Type B pancreatic cell (in vitro differentiated cells): ENCODE data around the gene RAD52. TPM values are rescaled to one million over a fixed set of nuclear protein-coding genes. Genes with fewer than 3 reads are reported as not detected.

ENCODE experiments used
- DNase-seq: peaks from one replicate; pipeline ENCODE4 v3.0.0; 2021; ENCODE audit warnings: mixed read lengths; ENCODE audit not compliant: unreplicated experiment; ENCODE audit errors: extremely low spot score
- H3K27ac Mint-ChIP-seq: 2 replicates; pipeline ENCODE4 v1.8.0; 2021; ENCODE audit warnings: mild to moderate bottlenecking, mixed read lengths
- H3K27me3 Mint-ChIP-seq: 2 replicates; pipeline ENCODE4 v1.8.0; 2021; ENCODE audit warnings: mixed read lengths
- H3K36me3 Mint-ChIP-seq: 2 replicates; pipeline ENCODE4 v1.8.0; 2021; ENCODE audit warnings: mixed read lengths
- H3K4me1 Mint-ChIP-seq: one replicate; pipeline ENCODE4 v1.8.0; 2021; ENCODE audit warnings: mixed read lengths; ENCODE audit not compliant: unreplicated experiment
- H3K4me3 Mint-ChIP-seq: 2 replicates; pipeline ENCODE4 v1.8.0; 2021; ENCODE audit warnings: mild to moderate bottlenecking, mixed read lengths
- H3K9me3 Mint-ChIP-seq: 2 replicates; pipeline ENCODE4 v1.8.0; 2021; ENCODE audit warnings: mixed read lengths
- CTCF ChIP-seq: fragments of 200-600 bp; sonication (generic); conservative IDR thresholded peaks from 2 replicates; pipeline ENCODE4 v1.5.0; 2021; ENCODE audit warnings: antibody characterized with exemption, mild to moderate bottlenecking
- total RNA-seq: library from RNA; stranded (reverse); gene quantifications from 2 replicates; pipeline ENCODE4 v1.2.1, GENCODE V29; 2021; ENCODE audit warnings: low replicate concordance

RAD52 gene
- total RNA-seq, 1 donor from 2014 or later, result 32.8 TPM

GRCh38 chr12:948238-948637 lies 1.3 kb downstream of the RAD52 start:
- Mint-ChIP-seq H3K27ac (peak overlapping the region; percentile 97), H3K36me3 (peaks cover 17% of the 10 kb centered on the region), H3K4me3 (peak overlapping the region; percentile 98), H3K27me3 (no peaks in the 10 kb centered on the region), H3K9me3 (no peaks in the 10 kb centered on the region), H3K4me1 (peaks cover 4% of the 10 kb centered on the region)
- no peak for DNase-seq
- no peak for TF ChIP-seq CTCF

GRCh38 chr12:946631-947030 lies 2.9 kb downstream of the RAD52 start:
- TF ChIP-seq CTCF, result no peak
- Mint-ChIP-seq H3K27me3 (no peaks in the 10 kb centered on the region), H3K9me3 (no peaks in the 10 kb centered on the region), H3K27ac (peak overlapping the region; percentile 50), H3K36me3 (peaks cover 22% of the 10 kb centered on the region), H3K4me3 (peak overlapping the region; percentile 56), H3K4me1 (peaks cover 4% of the 10 kb centered on the region)
- DNase-seq, result no peak

- Mint-ChIP-seq H3K9me3 (no peaks in the 10 kb centered on the region), H3K36me3 (peaks cover 22% of the 10 kb centered on the region), H3K4me3 (peak overlapping the region; percentile 56), H3K27ac (peak overlapping the region; percentile 50), H3K27me3 (no peaks in the 10 kb centered on the region), H3K4me1 (peaks cover 4% of the 10 kb centered on the region)
- no peak for DNase-seq
- TF ChIP-seq CTCF, result no peak
Measured at GRCh38 chr12:946212-946611, 3.3 kb downstream of the RAD52 start.

GRCh38 chr12:944211-944610 lies 5.3 kb downstream of the RAD52 start:
- TF ChIP-seq CTCF, result no peak
- no peaks in the 10 kb centered on the region for H3K9me3 Mint-ChIP-seq
- H3K4me1 Mint-ChIP-seq, result peaks cover 4% of the 10 kb centered on the region
- H3K36me3 Mint-ChIP-seq, result peaks cover 41% of the 10 kb centered on the region
- DNase-seq, result no peak
- no peak overlapping the region for H3K4me3 Mint-ChIP-seq
- no peaks in the 10 kb centered on the region for H3K27me3 Mint-ChIP-seq
- H3K27ac Mint-ChIP-seq, result no peak overlapping the region

GRCh38 chr12:943051-943450 lies 6.4 kb downstream of the RAD52 start:
- H3K27ac Mint-ChIP-seq, result no peak overlapping the region

More at GRCh38 chr12:943051-943450, 6.4 kb downstream of the RAD52 start:
- H3K4me3 Mint-ChIP-seq, result no peak overlapping the region
- DNase-seq, result no peak
- no peak for TF ChIP-seq CTCF
- H3K36me3 Mint-ChIP-seq, result peaks cover 39% of the 10 kb centered on the region
- H3K4me1 Mint-ChIP-seq, result peaks cover 2% of the 10 kb centered on the region
- H3K9me3 Mint-ChIP-seq, result no peaks in the 10 kb centered on the region
- H3K27me3 Mint-ChIP-seq, result no peaks in the 10 kb centered on the region
